H1 (cell line): ENCODE results near the gene ZNF511. TPM values are rescaled to one million over a fixed set of nuclear protein-coding genes. Genes with fewer than 3 reads are reported as not detected.

Source experiments
- CTCF ChIA-PET: fragments of 300-600 bp; sonication (Branson Sonifier 250); formaldehyde crosslinking; loops from one replicate; lab custom pipeline; 2021; ENCODE audit not compliant: partially characterized antibody; lab: Charles Lee
- POLR2A ChIA-PET: fragments of 300-600 bp; sonication (Branson Sonifier 250); formaldehyde crosslinking; loops from one replicate; lab custom pipeline; 2021; ENCODE audit warnings: inconsistent platforms; ENCODE audit not compliant: partially characterized antibody; lab: Charles Lee
- DNase-seq, 2 experiments: peaks; one replicate each; pipeline versions ENCODE4 v3.0.0 to v3.0.0-alpha.2; 2010 to 2022; ENCODE audit warnings: low spot score in 2 of 2, low read depth in 1 of 2, mixed read lengths in 1 of 2
- FAIRE-seq: peaks from 2 replicates; lab custom pipeline; 2011; peaks lifted over from hg19 to GRCh38; lab: Jason Lieb, UNC
- H2AFZ ChIP-seq: 2 replicates; pipeline ENCODE4 v1.8.1; 2012; ENCODE audit warnings: low read length, inconsistent platforms
- H2AK5ac ChIP-seq: 2 replicates; pipeline ENCODE4 v1.6.1; 2013; ENCODE audit warnings: low read depth, low read length
- H2BK120ac ChIP-seq: replicated peaks from 2 replicates; pipeline ENCODE3; 2013; ENCODE audit warnings: low read depth, low read length, inconsistent platforms
- H2BK12ac ChIP-seq: 2 replicates; pipeline ENCODE4 v1.6.1; 2013; ENCODE audit warnings: low read depth, low read length
- H2BK15ac ChIP-seq: 2 replicates; pipeline ENCODE4 v1.6.1; 2013; ENCODE audit warnings: low read length
- H2BK20ac ChIP-seq: 2 replicates; pipeline ENCODE4 v1.6.1; 2013; ENCODE audit warnings: low read length
- H2BK5ac ChIP-seq: 2 replicates; pipeline ENCODE4 v1.6.1; 2013; ENCODE audit warnings: low read depth, low read length
- H3K14ac ChIP-seq: 2 replicates; pipeline ENCODE4 v1.6.1; 2013; ENCODE audit warnings: inconsistent platforms; ENCODE audit not compliant: insufficient read length
- H3K18ac ChIP-seq: 2 replicates; pipeline ENCODE4 v1.6.1; 2013; ENCODE audit warnings: low read length; ENCODE audit errors: extremely low read depth
- H3K23ac ChIP-seq: 2 replicates; pipeline ENCODE4 v1.6.1; 2013; ENCODE audit warnings: inconsistent platforms; ENCODE audit not compliant: insufficient read length
- H3K23me2 ChIP-seq: 2 replicates; pipeline ENCODE4 v1.6.1; 2013; ENCODE audit warnings: low read depth, low read length
- H3K27ac ChIP-seq: 2 replicates; pipeline ENCODE4 v1.6.1; 2011; ENCODE audit warnings: low read depth, low read length, inconsistent platforms
- H3K27me3 ChIP-seq, 4 experiments: replicated peaks in 1 of 4; 1 replicate in 1 of 4; 2 replicates in 3 of 4; pipeline versions ENCODE4 v1.6.1 to v1.8.1; 2011 to 2013; ENCODE audit warnings: low read length in 3 of 4, mild to moderate bottlenecking in 3 of 4, inconsistent platforms in 2 of 4, mixed read lengths in 2 of 4, moderate library complexity in 1 of 4; ENCODE audit not compliant: control insufficient read depth in 3 of 4, insufficient read depth in 3 of 4; ENCODE audit errors: extremely low read depth in 1 of 4
- H3K36me3 ChIP-seq, 4 experiments: 2 replicates each; pipeline versions ENCODE4 v1.6.1 to v1.8.1; 2011 to 2013; ENCODE audit warnings: mild to moderate bottlenecking in 4 of 4, low read length in 3 of 4, moderate library complexity in 2 of 4, control low read depth in 1 of 4, inconsistent platforms in 1 of 4; ENCODE audit not compliant: insufficient read depth in 4 of 4, control insufficient read depth in 2 of 4
- H3K4ac ChIP-seq: replicated peaks from 2 replicates; pipeline ENCODE3; 2013; ENCODE audit warnings: low read length, low read depth, mixed read lengths, inconsistent platforms; ENCODE audit not compliant: insufficient read length
- H3K4me1 ChIP-seq, 4 experiments: replicated peaks in 1 of 4; 1 replicate in 1 of 4; 2 replicates in 3 of 4; pipeline versions ENCODE4 v1.6.1 to v1.8.1; 2011 to 2013; ENCODE audit warnings: low read length in 3 of 4, inconsistent platforms in 2 of 4, mixed read lengths in 1 of 4; ENCODE audit not compliant: insufficient read depth in 4 of 4, control insufficient read depth in 3 of 4
- H3K4me2 ChIP-seq, 2 experiments: 2 replicates each; pipeline versions ENCODE4 v1.6.1 to v1.8.1; 2011 to 2013; ENCODE audit warnings: low read depth in 2 of 2, low read length in 2 of 2, control low read depth in 1 of 2, inconsistent platforms in 1 of 2, mild to moderate bottlenecking in 1 of 2; ENCODE audit not compliant: insufficient read depth in 1 of 2
- H3K4me3 ChIP-seq, 4 experiments: fragments of 200-600, 300-600 bp in 1 of 4; sonication (generic), shearing (Covaris generic), sonication (Bioruptor Twin) in 1 of 4; 2 replicates each; pipeline versions ENCODE4 v1.5.1 to v1.8.1; 2011 to 2016; ENCODE audit warnings: low read length in 4 of 4, low read depth in 3 of 4, control low read depth in 2 of 4, inconsistent platforms in 2 of 4, mild to moderate bottlenecking in 2 of 4, mixed read lengths in 1 of 4, moderate library complexity in 1 of 4; ENCODE audit not compliant: insufficient read depth in 2 of 4; ENCODE audit errors: extremely low read depth in 1 of 4
- H3K56ac ChIP-seq: replicated peaks from 2 replicates; pipeline ENCODE3; 2013; ENCODE audit warnings: low read depth, mild to moderate bottlenecking, mixed read lengths, low read length, inconsistent platforms; ENCODE audit not compliant: insufficient read length
- H3K79me1 ChIP-seq: 2 replicates; pipeline ENCODE4 v1.6.1; 2013; ENCODE audit warnings: low read depth, low read length, control low read depth
- H3K79me2 ChIP-seq, 2 experiments: 2 replicates each; pipeline versions ENCODE4 v1.6.1 to v1.8.1; 2012 to 2013; ENCODE audit warnings: low read length in 2 of 2, mild to moderate bottlenecking in 2 of 2, inconsistent platforms in 1 of 2; ENCODE audit not compliant: insufficient read depth in 2 of 2, control insufficient read depth in 1 of 2
- H3K9ac ChIP-seq, 4 experiments: replicated peaks in 1 of 4; 1 replicate in 1 of 4; 2 replicates in 3 of 4; pipeline versions ENCODE4 v1.6.1 to v1.8.1; 2011 to 2013; ENCODE audit warnings: low read depth in 3 of 4, low read length in 3 of 4, control low read depth in 2 of 4, mild to moderate bottlenecking in 2 of 4, moderate library complexity in 2 of 4, inconsistent platforms in 1 of 4; ENCODE audit errors: extremely low read depth in 1 of 4
- H3K9me3 ChIP-seq, 2 experiments: 2 replicates each; pipeline versions ENCODE4 v1.6.1 to v1.8.1; 2012 to 2013; ENCODE audit warnings: mild to moderate bottlenecking in 2 of 2, moderate library complexity in 2 of 2, control low read depth in 1 of 2, inconsistent platforms in 1 of 2, low read depth in 1 of 2, low read length in 1 of 2, mixed read lengths in 1 of 2; ENCODE audit not compliant: insufficient read depth in 2 of 2
- H4K20me1 ChIP-seq, 2 experiments: replicated peaks in 1 of 2; 2 replicates each; pipeline versions ENCODE3 to v1.8.1; 2011 to 2013; ENCODE audit warnings: inconsistent platforms in 2 of 2, low read length in 2 of 2, mild to moderate bottlenecking in 1 of 2; ENCODE audit not compliant: insufficient read depth in 2 of 2, control insufficient read depth in 1 of 2
- H4K5ac ChIP-seq: 2 replicates; pipeline ENCODE4 v1.6.1; 2013; ENCODE audit warnings: low read length, low read depth, mixed read lengths, inconsistent platforms; ENCODE audit not compliant: insufficient read length
- H4K8ac ChIP-seq: 2 replicates; pipeline ENCODE4 v1.8.0; 2013; ENCODE audit warnings: mild to moderate bottlenecking, moderate library complexity, low read length, inconsistent platforms; ENCODE audit not compliant: insufficient read depth; ENCODE audit errors: extremely low read depth
- H4K91ac ChIP-seq: replicated peaks from 2 replicates; pipeline ENCODE3; 2013; ENCODE audit warnings: low read length, mixed read lengths, inconsistent platforms; ENCODE audit not compliant: insufficient read length
- CHD1 ChIP-seq: IDR thresholded peaks from 2 replicates; pipeline ENCODE4 v1.6.1; 2012; ENCODE audit warnings: low read depth, low read length, improper control_type of control experiment
- RAD21 ChIP-seq, 2 experiments: IDR thresholded peaks in 1 of 2; conservative IDR thresholded peaks in 1 of 2; 2 replicates each; pipeline ENCODE4 v1.6.1; 2011; ENCODE audit warnings: low read depth in 2 of 2, low read length in 2 of 2, improper control_type of control experiment in 1 of 2, inconsistent platforms in 1 of 2, mild to moderate bottlenecking in 1 of 2, moderate library complexity in 1 of 2
- SAP30 ChIP-seq: fragments of 300-600 bp; sonication (generic); IDR thresholded peaks from 2 replicates; pipeline ENCODE4 v1.7.1; 2012; ENCODE audit warnings: low read length, moderate library complexity, mild to moderate bottlenecking, inconsistent platforms; ENCODE audit not compliant: insufficient read depth, insufficient replicate concordance
- WGBS, 2 experiments: shearing (Covaris generic) in 1 of 2; methylation state at CpG; one replicate each; pipeline versions ENCODE4 v1.1.6 to v1.1.7; 2013 to 2015; ENCODE audit warnings: low lambda C conversion rate in 2 of 2, mixed read lengths in 2 of 2, inconsistent platforms in 1 of 2, low coverage in 1 of 2, missing lambda C conversion rate in 1 of 2; ENCODE audit not compliant: insufficient replicate concordance in 2 of 2, insufficient coverage in 1 of 2, insufficient read length in 1 of 2; ENCODE audit errors: extremely low coverage in 1 of 2, missing lambda C conversion rate in 1 of 2; 5-methylcytosine and 5-hydroxymethylcytosine counted together
- polyA plus RNA-seq, 7 experiments: library from polyadenylated mRNA; depleted of rRNA in 3 of 7; stranded (reverse) in 5 of 7; unstranded in 2 of 7; fragments of >200 nt in 5 of 7; fragments of 200-250 nt in 2 of 7; gene quantifications; 1 replicate in 5 of 7; 2 replicates in 1 of 7; 4 replicates in 1 of 7; pipeline versions ENCODE4 v1.2.1 to v1.2.3, GENCODE V29; 2011 to 2013; ENCODE audit warnings: missing spikeins in 2 of 7, mixed read lengths in 2 of 7
- total RNA-seq: library from RNA; stranded (reverse); fragmentation: NEBNext Ultra II Directional; extraction: Animal tissue kit (Norgen Biotek cat#: 25700); gene quantifications from 2 replicates; pipeline ENCODE4 v1.2.1, GENCODE V29; 2021
- TF ChIP-seq, protein P1 (sequence below): IDR thresholded peaks from 2 replicates; pipeline ENCODE4 v1.6.1; 2012; ENCODE audit warnings: inconsistent platforms

The ZNF511 gene
- total and polyA plus RNA-seq, 2 of the 8 experiments (the other 6 are each of a cell fraction or from before 2014, with no cell fraction given): 55.4 to 71.7 TPM

DNA sequence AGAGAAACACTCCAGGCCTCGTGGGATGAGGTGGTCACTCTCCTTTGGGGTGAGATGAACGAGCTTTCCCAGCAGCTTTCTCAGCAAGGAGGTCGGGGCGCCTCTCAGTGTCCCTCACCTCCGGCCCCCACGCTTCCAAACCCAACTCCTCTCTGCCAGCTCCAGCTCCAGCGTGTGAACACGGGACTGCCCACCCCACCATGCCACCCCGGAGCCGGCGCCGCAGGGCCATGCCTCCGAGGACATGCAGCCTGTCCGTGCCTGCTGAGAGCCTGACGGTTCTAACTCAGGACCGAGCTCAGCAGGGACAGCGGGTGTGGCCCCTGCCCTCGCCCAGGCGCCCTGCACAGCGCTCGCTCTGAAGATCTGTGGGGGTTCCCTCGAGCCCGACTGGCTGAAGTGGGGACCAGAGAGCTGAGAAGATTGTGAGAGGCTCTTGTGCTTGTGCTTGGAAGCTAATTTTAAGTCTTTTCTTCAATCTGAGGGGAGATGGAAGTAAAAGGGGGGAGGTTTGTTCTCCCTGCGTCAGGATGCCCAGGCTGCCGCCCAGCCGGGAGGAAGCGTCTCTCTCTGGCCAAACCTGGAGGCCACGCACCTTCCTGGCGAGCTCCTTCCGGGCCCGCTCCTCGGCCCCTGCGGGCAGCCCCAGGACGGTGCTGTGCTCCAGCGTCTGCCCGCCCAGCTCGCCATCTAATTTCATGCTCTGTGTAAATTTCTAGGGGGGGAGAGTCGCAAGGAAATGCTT is 26.9 kb upstream of the ZNF511 start:
- no peak overlapping the region for H2BK15ac ChIP-seq
- WGBS, 2 experiments: 88% methylated on average over 38 of the region's 38 CpGs; no CpG with 5 or more reads in 1 of the 2 experiments
- TF ChIP-seq, protein P1, sequence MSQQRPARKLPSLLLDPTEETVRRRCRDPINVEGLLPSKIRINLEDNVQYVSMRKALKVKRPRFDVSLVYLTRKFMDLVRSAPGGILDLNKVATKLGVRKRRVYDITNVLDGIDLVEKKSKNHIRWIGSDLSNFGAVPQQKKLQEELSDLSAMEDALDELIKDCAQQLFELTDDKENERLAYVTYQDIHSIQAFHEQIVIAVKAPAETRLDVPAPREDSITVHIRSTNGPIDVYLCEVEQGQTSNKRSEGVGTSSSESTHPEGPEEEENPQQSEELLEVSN: no peak
- no peak for TF ChIP-seq SAP30
- no peak for TF ChIP-seq CHD1
- no peak for TF ChIP-seq RAD21 (IDR thresholded peaks at IDR 0.05 in 1 of 2, conservative IDR thresholded peaks at IDR 0.05 in 1 of 2; ENCODE audit: low read depth in 2 of 2, low read length in 2 of 2)

More for the DNA sequence above, 26.9 kb upstream of the ZNF511 start:
- no peaks in the 10 kb centered on the region for H3K9me3 ChIP-seq
- H3K79me2 ChIP-seq: no peaks in the 10 kb centered on the region
- no peak overlapping the region for H4K91ac ChIP-seq
- no peak for FAIRE-seq
- no peaks in the 10 kb centered on the region for H3K27me3 ChIP-seq
- H3K23ac ChIP-seq: no peak overlapping the region
- H3K9ac ChIP-seq: no peak overlapping the region
- no peak overlapping the region for H3K27ac ChIP-seq
- no peak overlapping the region for H3K4me3 ChIP-seq
- no peak overlapping the region for H3K4ac ChIP-seq
- no peak for DNase-seq
- H2AFZ ChIP-seq: no peak overlapping the region
- H3K56ac ChIP-seq: no peak overlapping the region
- peaks cover 7 to 39% (median 21%) of the 10 kb centered on the region in 4 experiments for H3K36me3 ChIP-seq
- CTCF ChIA-PET: interaction anchor here (0.7 to 2.7 kb wide), 5 partner anchors 21 to 138 kb away, joined by 3 to 12 read pairs (median 6); no protein-coding TSS in a partner anchor
- H3K79me1 ChIP-seq: no peaks in the 10 kb centered on the region
- no peak overlapping the region for H4K8ac ChIP-seq
- H2BK120ac ChIP-seq: no peak overlapping the region
- no peak overlapping the region for H3K4me2 ChIP-seq
- peaks cover 0 to 9% of the 10 kb centered on the region in 2 experiments for H4K20me1 ChIP-seq
- no peak overlapping the region for H4K5ac ChIP-seq
- no peak overlapping the region for H2AK5ac ChIP-seq
- POLR2A ChIA-PET: interaction anchor here (0.5 to 1.3 kb wide), 2 partner anchors 21 to 254 kb away, joined by 3 to 4 read pairs; no protein-coding TSS in a partner anchor
- no peak overlapping the region for H3K14ac ChIP-seq
- peaks cover 0 to 6% (median 5%) of the 10 kb centered on the region in 4 experiments; a peak in 4 of 7 replicates for H3K4me1 ChIP-seq
- no peak overlapping the region for H3K18ac ChIP-seq
- H2BK12ac ChIP-seq: no peak overlapping the region
- H2BK20ac ChIP-seq: no peak overlapping the region
- H2BK5ac ChIP-seq: no peak overlapping the region
- no peaks in the 10 kb centered on the region; the same call in 1 of the 2 replicates for H3K23me2 ChIP-seq
